Erythroblast (primary cell): ENCODE measurements around the gene FHIP1B.
"Not testable (repeated sequence)": the region's sequence is repeated elsewhere in the genome, so short reads cannot be mapped to it uniquely, and the experiment has no call there.

Experiments
- GATA1 ChIP-seq: IDR thresholded peaks from 2 replicates; pipeline ENCODE4 v1.6.1; 2011; ENCODE audit warnings: low read depth, mild to moderate bottlenecking, control low read depth, low read length, moderate library complexity
- POLR2A ChIP-seq: IDR thresholded peaks from 2 replicates; pipeline ENCODE4 v1.6.1; 2011; ENCODE audit warnings: mild to moderate bottlenecking, low read length

DNA sequence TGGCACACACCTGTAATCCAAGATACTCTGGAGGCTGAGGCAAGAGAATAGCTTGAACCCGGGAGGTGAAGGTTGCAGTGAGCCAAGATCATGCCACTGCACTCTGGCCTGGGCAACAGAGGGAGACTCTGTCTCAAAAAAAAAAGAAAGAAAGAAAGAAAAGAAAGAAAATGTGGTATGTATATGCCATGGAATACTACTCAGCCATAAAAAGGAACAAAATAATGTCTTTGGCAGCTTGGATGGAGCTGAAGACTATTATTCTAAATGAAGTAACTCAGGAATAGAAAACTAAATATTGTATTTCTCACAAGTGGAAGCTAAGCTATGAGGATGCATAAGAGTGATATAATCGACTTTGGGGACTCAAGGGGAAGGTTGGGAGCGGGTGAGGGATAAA, 14.5 kb upstream of the FHIP1B start:
- TF ChIP-seq POLR2A, GATA1: not testable (repeated sequence)
